GM18867 (cell line): ENCODE data around the gene GOLGA8J.
"Not testable (repeated sequence)": the region's sequence is repeated elsewhere in the genome, so short reads cannot be mapped to it uniquely, and the experiment has no call there.

ENCODE experiments used
- ATAC-seq: cut with Tn5 transposase; IDR thresholded peaks from one replicate; pipeline ENCODE4 v1.9.1; 2021; ENCODE audit warnings: mild to moderate bottlenecking, moderate library complexity; ENCODE audit not compliant: unreplicated experiment

The GOLGA8J gene, protein sequence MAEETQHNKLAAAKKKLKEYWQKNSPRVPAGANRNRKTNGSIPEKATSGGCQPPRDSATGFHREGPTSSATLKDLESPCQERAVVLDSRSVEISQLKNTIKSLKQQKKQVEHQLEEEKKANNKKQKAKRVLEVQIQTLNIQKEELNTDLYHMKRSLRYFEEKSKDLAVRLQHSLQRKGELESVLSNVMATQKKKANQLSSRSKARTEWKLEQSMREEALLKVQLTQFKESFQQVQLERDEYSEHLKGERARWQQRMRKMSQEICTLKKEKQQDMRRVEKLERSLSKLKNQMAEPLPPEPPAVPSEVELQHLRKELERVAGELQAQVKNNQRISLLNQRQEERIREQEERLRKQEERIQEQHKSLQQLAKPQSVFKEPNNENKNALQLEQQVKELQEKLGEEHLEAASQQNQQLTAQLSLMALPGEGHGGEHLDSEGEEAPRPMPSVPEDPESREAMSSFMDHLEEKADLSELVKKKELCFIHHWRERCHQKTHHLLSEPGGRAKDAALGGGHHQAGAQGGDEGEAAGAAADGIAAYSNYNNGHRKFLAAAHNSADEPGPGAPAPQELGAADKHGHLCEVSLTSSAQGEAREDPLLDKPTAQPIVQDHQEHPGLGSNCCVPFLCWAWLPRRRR

DNA sequence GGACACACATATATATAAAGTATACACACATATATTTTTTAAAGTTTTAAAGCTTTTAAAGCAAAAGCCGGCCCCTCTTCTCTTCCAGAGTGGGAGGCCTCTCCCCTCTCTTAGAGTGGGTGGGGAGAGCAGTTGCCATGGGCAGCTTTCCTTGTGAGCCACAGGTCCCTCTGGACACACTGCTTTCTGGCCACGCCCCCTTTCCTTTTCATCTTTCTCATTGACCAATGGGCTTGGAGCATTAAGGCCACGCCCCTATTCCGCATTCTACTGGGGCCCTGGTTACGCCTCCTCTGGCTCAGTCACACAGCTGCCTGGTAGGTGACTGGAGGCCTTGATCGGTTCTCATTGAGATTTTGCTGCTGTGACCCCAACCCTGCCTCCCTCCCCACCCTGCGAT is at the start of gene GOLGA8J:
GOLGA8J (plus strand) TSS at position 301 of the 400 bp plus-strand sequence; CDS start at position 399, 98 bp downstream.
- ATAC-seq, result not testable (repeated sequence)

DNA sequence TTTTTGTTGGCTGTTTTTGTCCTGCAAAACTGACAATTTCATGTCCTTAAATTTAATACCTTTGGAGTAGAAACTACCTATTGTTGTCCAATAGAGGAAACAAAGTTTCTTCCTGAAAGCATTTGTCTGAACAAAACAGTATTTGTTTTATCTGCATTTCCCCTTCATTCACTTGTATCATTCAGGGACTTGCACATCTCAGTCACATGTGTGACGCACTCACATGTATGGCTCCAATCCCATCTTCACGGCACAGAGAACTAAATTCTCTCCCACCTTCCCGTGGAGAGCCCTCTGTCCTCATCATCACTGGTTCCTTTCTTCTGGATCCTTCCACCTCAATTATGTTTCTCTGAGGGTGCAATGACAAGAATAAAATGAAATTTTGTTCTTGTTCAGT is 49.5 kb upstream of the GOLGA8J start:
- no peak for ATAC-seq

- no peak for ATAC-seq
These were observed 49.0 kb upstream of the GOLGA8J start for GRCh38 chr15:30033763-30034162.

GRCh38 chr15:30036036-30036703 is 46.6 kb upstream of the GOLGA8J start:
- no peak for ATAC-seq

DNA sequence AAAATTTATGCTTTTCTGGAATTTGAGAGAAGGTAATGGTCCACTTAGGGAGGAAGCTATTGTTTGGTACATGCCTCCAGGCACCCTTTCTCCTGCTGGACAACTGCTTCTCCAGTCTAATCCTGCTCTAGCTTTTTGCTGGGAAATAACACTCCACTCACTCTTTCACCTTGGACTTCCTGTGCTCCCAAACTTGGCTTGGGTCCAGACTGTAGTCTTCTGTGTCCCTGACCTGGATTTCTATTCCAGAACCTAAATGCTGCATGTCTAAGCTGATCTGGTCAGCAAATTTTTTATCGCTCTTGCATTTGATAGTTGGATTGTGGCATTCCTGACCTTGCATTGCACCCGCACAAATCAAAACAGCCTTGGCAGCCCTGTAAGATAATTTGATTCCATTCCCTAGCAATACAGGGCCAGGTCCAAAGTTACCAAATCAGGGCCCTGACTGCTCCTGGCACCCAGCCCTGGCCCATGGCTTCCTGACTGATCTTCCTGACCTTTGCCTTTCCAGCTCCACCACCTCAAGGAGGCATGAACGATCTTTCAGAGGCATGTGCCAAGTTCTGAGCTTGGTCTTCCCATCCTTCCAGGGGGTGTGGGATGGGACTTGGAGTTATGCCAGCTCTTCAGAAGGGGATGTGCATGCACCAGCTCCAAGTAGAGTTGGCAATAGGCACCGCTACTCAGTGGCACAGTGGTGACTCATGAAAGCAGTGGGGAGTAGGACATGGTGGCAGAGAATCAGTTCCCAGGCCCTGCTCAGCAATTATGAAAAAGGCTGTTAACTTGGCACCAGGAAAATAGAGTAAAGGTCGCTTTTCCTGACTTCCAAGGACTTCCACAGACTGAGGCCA is 43.9 kb upstream of the GOLGA8J start:
- no peak for ATAC-seq

- no peak for ATAC-seq
These were observed 40.9 kb upstream of the GOLGA8J start for GRCh38 chr15:30041868-30042267.

DNA sequence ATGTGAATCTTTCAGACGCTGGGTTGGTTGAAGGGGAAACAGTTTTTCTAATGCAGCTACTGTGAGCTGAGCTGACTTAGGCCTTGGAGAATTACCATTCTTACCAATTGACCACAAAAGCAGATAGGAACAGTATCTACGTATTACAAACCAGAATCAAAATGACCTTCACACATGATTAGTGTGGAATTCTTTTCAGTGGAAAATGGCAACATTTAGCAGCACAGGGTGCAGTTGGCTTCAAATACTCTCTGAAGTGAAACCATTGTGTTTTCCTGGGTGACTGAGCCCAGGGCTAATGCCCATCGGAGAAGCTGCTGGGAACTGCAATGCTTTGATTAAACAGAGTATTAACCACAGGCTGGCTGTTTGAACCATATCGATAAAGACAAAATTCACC is 40.2 kb upstream of the GOLGA8J start:
- ATAC-seq, result no peak

GRCh38 chr15:30043211-30043655 is 39.5 kb upstream of the GOLGA8J start:
- no peak for ATAC-seq

DNA sequence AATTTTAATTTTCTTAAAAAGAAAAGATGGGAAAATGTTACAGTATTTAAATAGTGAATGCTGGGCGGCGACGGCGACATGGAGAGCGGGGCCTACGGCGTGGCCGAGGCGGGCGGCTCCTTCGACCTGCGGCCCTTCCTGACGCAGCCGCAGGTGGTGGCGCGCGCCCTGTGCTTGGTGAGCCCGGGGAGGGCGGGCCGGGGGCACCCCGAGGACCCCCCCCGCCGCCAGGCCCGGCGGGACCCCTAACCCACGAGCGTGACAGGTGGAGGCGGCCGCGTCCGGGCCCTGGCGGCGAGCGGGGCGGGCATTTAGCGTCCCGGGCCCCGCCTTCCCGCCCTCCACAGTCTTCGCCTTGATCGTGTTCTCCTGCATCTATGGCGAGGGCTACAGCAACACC is 38.4 kb upstream of the GOLGA8J start:
- no peak for ATAC-seq

- ATAC-seq, result not testable (repeated sequence)
These were observed 37.9 kb upstream of the GOLGA8J start for GRCh38 chr15:30044826-30045225.

- not testable (repeated sequence) for ATAC-seq
These were observed 37.3 kb upstream of the GOLGA8J start for GRCh38 chr15:30045248-30046041.

- no peak for ATAC-seq
These were observed 36.3 kb upstream of the GOLGA8J start for GRCh38 chr15:30046430-30046829.

- no peak for ATAC-seq
These were observed 27.2 kb upstream of the GOLGA8J start for GRCh38 chr15:30055604-30056003.

- ATAC-seq, result no peak
These were observed 26.6 kb upstream of the GOLGA8J start for GRCh38 chr15:30056166-30056565.

GRCh38 chr15:30059771-30060170 is 23.0 kb upstream of the GOLGA8J start:
- no peak for ATAC-seq

DNA sequence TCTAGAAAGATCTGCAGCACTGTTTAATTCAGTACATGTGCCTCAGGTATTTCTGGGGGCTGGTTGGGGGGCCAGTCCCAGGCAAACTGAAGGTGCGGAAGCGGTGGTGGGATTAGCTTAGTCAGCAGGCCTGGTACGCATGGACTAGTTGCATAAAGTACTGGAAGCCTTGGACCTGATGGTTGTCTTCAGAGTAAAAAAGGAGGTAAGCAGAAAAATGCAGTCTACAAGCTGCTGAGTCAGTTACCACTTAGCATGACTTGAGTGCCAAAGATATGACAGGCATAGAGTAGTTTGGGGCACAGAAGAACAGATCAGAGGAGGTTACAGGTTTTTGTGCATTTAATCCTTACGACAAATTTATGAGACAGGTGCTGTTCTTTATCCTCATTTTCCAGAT is 19.9 kb upstream of the GOLGA8J start:
- no peak for ATAC-seq

DNA sequence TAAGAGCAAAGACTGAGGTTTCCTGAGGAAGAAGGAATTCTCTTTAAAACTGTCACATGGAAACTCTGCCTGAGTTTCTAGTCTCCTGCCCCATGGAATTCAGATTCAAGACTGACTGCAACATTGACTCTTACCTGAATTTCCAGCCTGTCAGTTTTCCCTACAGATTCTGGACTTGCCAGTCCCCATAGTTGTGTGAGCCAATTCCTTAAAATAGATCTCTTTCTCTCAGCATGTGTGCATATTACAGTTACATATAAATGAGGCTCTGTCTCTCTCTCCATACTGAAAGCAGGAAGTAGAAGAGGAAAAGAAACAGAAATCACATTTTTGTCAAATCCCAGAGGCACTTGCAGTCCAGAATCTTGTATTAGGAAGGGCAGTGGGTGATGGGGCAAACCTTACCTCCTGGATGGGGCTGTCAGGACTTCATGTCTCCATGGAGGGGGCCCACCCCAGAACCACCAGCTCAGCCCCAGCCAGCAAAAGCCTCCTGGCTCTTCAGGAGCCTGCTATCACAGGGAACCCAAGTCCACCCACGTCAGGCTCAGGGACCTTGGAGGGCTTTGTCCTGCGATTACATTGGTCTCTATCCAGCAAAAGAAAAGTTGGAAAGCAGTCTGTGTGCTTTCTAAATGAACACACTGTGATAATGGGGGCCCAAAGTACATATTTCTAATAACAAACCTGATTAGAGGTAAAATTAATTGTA is 18.8 kb upstream of the GOLGA8J start:
- ATAC-seq, result no peak

DNA sequence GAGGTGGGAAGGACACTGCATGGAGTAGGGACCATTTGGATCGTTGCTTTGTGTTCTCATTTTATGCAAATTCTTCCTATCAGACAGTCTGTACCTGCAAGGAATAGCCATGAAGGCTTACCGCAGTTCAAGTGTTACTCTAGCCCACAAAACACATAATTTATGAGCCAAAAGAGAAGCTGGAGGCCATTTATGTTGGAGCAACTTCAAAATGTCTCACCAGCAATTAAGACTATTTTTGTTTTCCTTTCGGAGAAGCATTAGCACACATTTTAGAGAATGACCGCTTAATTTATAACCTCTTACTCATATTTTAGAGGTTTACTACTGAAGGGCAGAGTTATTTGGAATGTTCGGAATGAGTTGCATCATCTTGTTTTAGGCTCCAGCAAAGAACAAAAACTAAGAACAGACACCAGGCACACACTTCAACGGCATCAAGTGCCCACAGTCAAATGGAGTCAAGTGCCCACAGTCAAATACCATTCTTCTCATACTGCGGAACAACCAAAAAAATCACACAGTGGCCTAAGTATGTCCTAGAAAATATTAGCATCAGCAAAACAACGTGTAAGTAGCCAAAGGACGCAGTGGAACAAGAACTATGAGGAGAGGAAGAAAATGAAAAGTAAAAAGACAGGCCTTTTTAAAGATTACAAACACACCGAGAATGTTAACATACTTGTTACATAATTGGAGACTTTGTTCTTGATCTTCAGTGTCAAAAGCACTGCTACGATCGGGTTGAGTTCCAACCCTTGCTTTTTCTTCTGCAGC is 17.5 kb upstream of the GOLGA8J start:
- ATAC-seq, result no peak

DNA sequence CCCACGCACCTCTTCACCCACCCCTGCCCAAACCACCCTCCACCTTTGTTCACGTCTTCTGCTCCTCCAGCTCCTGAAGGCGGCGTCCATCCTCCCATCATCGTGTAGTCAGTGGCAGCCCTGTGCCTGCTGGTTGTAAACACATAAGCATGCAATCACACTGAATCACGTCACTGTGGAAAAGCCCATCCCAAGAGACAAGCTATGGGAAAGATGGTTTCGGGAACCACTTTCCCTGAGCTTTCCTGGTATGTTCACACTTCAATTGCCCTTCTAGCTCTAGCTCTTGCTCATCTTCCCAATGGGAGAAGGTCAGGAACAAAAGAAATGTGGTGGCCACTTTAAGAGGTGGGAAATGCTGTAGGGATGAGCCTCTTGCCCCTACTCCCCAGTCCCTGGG is 14.4 kb upstream of the GOLGA8J start:
- no peak for ATAC-seq
